D341Med (cell line): ENCODE measurements around the gene SCN2B.
A peak's percentile ranks its signal among the peaks of the same experiment; 100 is the strongest.

Source experiments
- DNase-seq: peaks from one replicate; pipeline ENCODE4 v3.0.0; 2012; ENCODE audit warnings: low spot score

The SCN2B gene

GRCh38 chr11:118174006-118174567 lies 2.4 kb downstream of the SCN2B start:
- no peak for DNase-seq

DNA sequence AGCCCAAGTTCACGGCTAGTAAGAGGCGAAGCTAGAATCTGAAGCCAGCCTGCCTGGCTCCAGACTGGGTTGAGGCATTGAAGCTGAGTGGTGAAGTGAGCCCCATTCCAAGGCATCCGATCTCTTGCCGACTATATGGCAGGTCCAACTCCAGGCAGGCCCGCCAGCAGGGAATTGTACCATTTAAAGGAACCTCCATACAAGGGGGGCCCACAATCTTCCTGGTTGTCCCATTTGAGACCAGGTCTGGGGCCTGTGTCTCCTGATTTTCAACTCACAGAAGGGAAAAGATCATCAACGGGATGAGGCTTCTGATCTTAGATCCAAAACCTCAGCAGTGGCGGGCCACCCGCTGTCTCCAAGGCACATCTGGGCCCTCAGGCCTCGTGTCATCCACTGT lies 4.1 kb downstream of the SCN2B start:
- no peak for DNase-seq

DNA sequence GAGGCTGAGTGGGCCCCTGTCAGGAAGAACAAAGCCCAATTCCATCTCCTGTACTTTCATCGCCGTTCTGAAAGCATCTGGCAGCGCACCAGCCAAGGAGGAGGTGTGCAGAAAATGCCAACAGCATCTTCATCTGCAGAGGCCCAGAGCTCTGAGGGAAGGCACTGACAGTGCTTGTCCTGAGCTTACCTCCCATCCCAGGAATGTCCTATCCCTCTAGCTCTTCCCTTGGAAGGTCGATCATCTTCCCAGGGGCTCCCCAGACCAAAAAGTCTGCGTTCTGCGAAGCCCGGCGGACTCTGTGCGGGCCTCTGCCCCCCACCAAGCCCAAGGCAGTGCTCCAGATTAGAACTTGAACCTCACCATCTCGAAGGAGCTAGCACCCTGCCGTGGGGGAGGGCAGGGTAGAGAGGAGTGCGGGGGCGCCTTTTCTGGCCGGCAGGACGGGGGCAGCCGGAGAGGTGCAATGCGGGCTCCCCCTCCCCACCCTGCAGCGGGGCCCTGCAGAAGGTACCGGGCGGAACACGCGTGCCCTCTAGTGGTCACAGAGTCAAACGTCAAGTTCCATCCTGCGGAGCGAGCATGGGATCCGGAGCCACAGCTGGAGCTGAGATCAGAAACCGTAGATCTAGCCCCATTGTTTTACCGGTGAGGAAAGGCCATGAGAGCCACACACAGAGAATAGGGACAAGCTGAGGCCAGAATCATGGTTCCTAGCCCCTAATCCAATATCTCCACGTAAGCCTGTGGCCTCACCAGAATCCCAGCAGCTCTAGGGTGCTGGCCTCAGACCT lies 5.0 kb downstream of the SCN2B start:
- peak; percentile 89 for DNase-seq

- no peak for DNase-seq
Measured at GRCh38 chr11:118170882-118171268, 5.6 kb downstream of the SCN2B start.

DNA sequence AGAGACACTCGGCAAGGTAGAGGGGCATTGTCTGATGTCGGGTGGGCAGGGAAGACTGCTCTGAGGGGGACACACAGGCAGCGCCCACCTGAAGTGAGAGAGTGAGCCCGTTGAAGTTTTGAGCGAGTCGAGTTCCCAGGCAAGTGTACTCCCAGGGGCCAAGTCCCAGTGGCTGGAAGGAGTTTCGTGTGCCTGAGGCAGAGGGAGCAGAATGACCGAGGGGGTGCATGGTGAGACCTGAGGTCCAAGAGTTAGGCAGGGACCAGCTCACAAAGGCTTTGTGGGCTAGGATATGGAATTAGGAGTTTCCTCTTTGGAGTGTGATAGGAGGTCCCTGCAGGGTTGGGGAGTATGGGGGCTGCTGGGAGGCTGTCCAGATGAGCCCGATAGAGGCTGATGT lies 6.2 kb downstream of the SCN2B start:
- DNase-seq: no peak

- DNase-seq: no peak
Measured at GRCh38 chr11:118169300-118170140, 6.9 kb downstream of the SCN2B start.

DNA sequence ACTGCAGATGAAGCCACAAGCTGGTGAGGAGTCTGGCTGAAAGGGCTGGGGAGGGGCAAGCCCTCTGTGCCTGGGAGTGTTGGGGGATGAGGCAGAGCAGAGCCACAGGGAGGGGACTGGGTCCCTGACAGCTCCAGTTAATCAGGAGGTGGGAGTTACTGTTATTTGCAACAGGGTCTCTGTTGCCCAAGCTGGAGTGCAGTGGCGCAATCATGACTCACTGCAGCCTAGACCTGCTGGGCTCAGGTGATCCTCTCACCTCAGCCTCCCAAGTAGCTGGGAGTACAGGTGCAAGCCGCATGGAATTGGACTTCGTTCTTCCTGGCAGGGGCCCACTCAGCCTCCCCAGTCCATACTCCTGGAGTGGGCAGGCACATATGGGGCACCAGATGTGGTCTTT lies 7.7 kb downstream of the SCN2B start:
- no peak for DNase-seq

GRCh38 chr11:118168316-118168715 lies 8.1 kb downstream of the SCN2B start:
- DNase-seq: no peak

- no peak for DNase-seq
Measured at GRCh38 chr11:118167906-118168305, 8.5 kb downstream of the SCN2B start.

- no peak for DNase-seq
Measured at GRCh38 chr11:118167253-118167652, 9.2 kb downstream of the SCN2B start.

DNA sequence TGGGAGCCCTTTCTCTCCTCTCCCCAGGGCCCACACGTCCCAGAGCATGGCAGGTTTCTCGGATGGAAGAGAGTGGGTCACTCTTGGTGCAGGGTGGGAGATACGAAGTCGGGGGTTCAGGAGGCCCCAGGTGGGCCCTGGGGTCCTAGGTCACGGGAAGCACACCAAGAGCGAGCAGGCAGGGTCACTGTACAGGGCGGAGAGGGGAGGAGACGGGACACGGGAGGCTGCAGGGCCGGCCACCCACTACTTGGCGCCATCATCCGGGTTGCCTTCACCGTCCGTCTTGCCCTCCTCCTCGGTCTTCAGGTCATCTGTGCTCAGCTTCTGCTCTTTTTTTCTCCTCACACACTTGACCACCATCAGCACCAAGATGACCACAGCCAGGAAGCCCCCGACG lies 9.8 kb downstream of the SCN2B start:
- DNase-seq: no peak

GRCh38 chr11:118164885-118165284 lies 11.6 kb downstream of the SCN2B start:
- no peak for DNase-seq

DNA sequence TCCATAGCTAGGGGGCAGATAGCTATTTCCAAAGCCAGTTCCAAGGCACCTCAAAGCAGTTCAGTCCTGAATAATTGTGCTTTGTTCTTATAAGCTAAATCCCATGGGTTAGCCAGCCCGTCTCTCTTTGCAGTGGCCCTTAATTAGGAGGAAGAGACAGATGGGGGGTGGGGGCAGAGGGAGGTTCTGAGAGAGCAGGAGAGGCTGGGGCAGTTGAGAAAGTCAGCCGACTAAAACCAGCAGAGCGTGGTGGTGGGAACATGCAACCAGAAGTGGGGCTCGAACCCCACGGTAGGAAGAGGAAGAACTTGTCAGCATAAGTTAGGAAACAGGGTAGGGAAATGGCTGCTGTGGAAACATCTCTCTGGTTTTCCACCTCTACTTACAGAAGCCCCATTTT lies 12.9 kb downstream of the SCN2B start:
- no peak for DNase-seq

GRCh38 chr11:118162846-118163245 lies 13.6 kb downstream of the SCN2B start:
- DNase-seq: no peak

- DNase-seq: no peak
Measured at GRCh38 chr11:118161786-118162185, 14.7 kb downstream of the SCN2B start.

DNA sequence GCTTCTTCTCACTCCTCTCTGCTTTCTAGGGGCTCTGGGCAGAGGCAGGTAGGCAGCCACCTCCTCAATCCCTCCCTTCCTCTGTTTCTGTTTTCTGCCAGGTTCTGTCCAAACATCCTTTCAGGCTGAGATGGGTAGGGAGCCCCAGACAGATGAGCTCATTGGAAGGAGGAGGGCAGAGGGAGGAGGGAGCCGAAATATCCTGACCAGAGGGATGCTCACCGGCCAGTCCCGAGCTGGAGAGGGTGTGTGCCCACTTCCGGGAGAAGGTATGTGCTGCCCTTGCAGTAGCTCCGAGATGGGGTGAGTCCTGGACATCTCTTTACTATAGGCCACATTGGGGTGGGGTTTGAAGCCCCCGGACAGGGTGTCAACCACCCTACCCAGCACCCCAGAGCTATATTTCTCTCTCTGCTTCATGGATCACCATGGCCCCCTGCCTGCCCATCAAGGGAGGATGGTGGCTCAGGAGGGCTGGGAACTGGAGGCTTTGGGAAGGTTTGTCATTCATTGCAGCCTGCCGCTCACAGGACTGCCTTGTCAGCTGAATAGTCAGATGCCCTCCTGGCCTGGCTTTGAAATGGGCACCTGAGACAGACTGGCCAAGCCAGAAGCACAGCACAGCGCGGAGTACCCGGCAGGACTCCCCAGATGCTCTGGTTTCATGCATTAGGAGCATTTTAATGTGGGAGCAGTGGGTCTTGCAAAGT lies 19.1 kb downstream of the SCN2B start:
- no peak for DNase-seq

DNA sequence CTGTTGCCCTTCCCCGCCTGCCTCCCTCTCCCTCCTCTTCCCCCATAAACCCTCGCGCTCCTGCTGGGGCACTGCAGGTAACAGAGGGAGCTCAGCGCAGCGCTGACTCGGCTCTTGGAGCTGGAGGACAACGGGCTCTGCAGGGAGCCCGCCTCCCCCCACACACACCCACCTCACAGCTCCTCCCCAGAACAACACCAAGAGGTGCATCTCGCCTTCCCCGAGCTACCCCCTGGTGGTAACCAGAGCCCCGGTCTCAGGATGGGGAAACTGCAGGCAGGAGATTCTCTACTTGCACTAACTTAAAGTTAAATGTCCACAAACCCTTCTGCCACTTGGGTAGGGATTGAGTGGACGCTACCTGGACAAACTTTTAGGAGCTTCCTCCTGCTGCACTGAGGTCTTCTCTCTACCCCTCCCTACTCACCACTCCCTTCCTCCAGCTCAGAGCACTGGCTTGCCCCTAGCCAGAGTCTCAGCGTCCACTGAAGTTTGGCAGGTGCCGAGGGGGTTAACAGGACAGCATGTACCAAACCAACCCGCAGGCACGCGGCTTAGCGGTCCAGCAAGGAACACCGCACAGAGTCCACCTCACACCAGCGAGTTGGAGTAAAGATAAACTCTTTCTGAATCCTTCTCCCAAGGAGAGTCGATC lies 19.8 kb downstream of the SCN2B start:
- no peak for DNase-seq

DNA sequence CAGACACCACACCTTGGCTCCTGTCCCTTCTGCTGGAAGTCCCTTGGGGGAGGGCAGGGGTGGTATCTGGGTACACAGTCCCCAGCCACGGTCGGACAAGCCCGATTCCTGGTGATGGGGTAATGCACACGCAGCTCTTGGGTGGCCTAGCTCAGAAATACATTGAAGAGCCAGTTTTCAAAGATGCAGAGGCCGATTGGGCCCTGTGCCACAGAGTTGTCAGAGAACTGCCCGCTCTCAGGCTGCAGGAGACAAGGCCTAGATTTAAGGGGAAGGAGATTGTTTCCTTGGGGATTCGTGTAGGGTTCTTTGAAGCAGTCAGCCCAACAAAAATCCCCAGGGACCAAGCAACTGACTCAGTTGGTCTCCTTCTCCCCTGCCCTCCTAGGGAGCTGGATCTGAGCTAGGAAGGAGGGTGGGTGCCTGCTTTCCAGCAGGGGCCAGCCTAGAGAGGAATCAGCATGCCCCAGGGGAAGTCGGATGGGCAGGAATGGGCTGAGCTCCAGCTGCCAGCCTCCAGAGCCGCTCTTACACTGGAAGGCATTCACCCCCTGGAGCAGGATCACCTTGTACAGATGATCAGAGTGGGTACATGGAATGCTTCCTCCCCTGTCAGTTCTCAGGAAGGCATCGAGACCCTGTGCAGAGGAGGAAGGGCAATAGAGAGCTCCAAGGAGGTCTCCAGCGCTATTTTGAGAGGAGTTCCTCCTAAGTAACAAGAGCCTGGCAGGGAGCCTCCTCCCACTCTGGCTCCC lies 20.5 kb downstream of the SCN2B start:
- DNase-seq: peak; percentile 52

- no peak for DNase-seq
Measured at GRCh38 chr11:118154641-118155040, 21.8 kb downstream of the SCN2B start.

- DNase-seq: no peak
Measured at GRCh38 chr11:118153976-118154375, 22.5 kb downstream of the SCN2B start.

DNA sequence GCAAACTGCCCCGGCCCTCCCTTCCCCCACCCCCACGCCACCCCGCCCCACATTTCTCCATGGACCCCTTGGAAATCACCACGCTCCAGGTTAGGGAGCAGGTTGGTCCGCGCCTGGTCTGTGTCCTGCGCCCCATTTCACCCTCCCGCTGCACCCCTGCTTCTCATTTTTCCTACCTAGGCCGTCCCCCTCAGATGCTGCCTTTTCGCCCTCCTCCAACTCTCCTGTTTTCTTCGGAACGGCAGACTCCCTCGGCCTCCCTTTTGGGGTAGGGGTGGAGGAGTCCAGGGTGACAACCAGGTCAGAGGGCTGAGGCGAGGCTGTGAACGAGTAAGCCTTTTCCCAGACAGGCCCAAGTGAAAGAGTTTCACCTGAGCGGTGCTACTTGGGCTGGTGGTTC lies 22.9 kb downstream of the SCN2B start:
- DNase-seq: no peak
